HCT116 (cell line): ENCODE results near the gene KIAA1549. TPM values are rescaled to one million over a fixed set of nuclear protein-coding genes. Genes with fewer than 3 reads are reported as not detected.

ENCODE experiments used
- ATAC-seq: fragments of 200-7000 bp; cut with Tn5 transposase; 2 replicates; pipeline ENCODE4 v1.9.1; 2020; ENCODE audit warnings: mild to moderate bottlenecking, moderate library complexity
- BruUV-seq: library from RNA; stranded (reverse); fragments of 400-500 nt; replicated peaks from 2 replicates; lab custom pipeline; 2021; lab: Mats Ljungman, UMichigan
- CTCF ChIA-PET: fragments of 300-600 bp; sonication (Branson Sonifier 250); formaldehyde crosslinking; loops from one replicate; lab custom pipeline; 2021; ENCODE audit warnings: antibody characterized with exemption; lab: Charles Lee
- POLR2A ChIA-PET: fragments of 300-600, 350-600 bp; sonication (Branson Sonifier 250); formaldehyde crosslinking; loops from one replicate; lab custom pipeline; 2021; ENCODE audit warnings: antibody characterized with exemption; lab: Charles Lee
- RAD21 ChIA-PET, 2 experiments: fragments of 300-600 bp; sonication (Branson Sonifier 250); formaldehyde crosslinking; loops; one replicate each; lab custom pipeline; 2023; ENCODE audit warnings: low total read pairs in 2 of 2; ENCODE audit not compliant: uncharacterized antibody in 2 of 2, unreplicated experiment in 2 of 2, low non-redundant PET in 1 of 2; lab: Charles Lee
- DNase-seq: peaks from one replicate; pipeline ENCODE4 v3.0.0-alpha.2; 2010; ENCODE audit warnings: low read depth, low spot score
- H2AFZ ChIP-seq: fragments of 200-600 bp; shearing (Covaris generic), sonication (generic); 2 replicates; pipeline ENCODE4 v1.6.1; 2017; ENCODE audit warnings: low read depth, mixed run types, mixed read lengths, antibody characterized with exemption, low read length; ENCODE audit not compliant: poor library complexity, severe bottlenecking
- H3K27ac ChIP-seq: 2 replicates; pipeline ENCODE4 v1.5.1; 2012; ENCODE audit warnings: low read depth, low read length
- H3K27me3 ChIP-seq: fragments of 200-600 bp; sonication (generic); 2 replicates; pipeline ENCODE4 v1.6.1; 2016; ENCODE audit warnings: mixed run types, low read length, mixed read lengths; ENCODE audit not compliant: insufficient read depth
- H3K36me3 ChIP-seq, 2 experiments: fragments of 200-500 bp in 1 of 2; fragments of 200-600 bp in 1 of 2; sonication (Bioruptor generic) in 1 of 2; sonication (generic) in 1 of 2; 2 replicates each; pipeline versions ENCODE4 v1.5.1 to v1.6.1; 2014 to 2016; ENCODE audit warnings: low read length in 2 of 2, inconsistent platforms in 1 of 2, mixed read lengths in 1 of 2, mixed run types in 1 of 2; ENCODE audit not compliant: insufficient read depth in 2 of 2, control insufficient read depth in 1 of 2
- H3K4me1 ChIP-seq, 2 experiments: fragments of 200-600 bp in 1 of 2; sonication (generic) in 1 of 2; 2 replicates each; pipeline versions ENCODE4 v1.5.1 to v1.6.1; 2012 to 2017; ENCODE audit warnings: low read length in 2 of 2, inconsistent platforms in 1 of 2, mild to moderate bottlenecking in 1 of 2, mixed read lengths in 1 of 2, mixed run types in 1 of 2, moderate library complexity in 1 of 2; ENCODE audit not compliant: insufficient read depth in 2 of 2, control insufficient read depth in 1 of 2
- H3K4me2 ChIP-seq: fragments of 200-600 bp; sonication (generic); 2 replicates; pipeline ENCODE4 v1.6.1; 2017; ENCODE audit warnings: mixed run types, low read length, mixed read lengths
- H3K4me3 ChIP-seq, 2 experiments: fragments of 200-600 bp in 1 of 2; sonication (generic) in 1 of 2; replicated peaks in 1 of 2; 2 replicates each; pipeline ENCODE4 v1.5.1; 2011 to 2016; ENCODE audit warnings: low read length in 2 of 2, control low read depth in 1 of 2, low read depth in 1 of 2, mild to moderate bottlenecking in 1 of 2, mixed read lengths in 1 of 2, mixed run types in 1 of 2
- H3K79me2 ChIP-seq: fragments of 200-600 bp; sonication (generic); 2 replicates; pipeline ENCODE4 v1.6.1; 2017; ENCODE audit warnings: mild to moderate bottlenecking, mixed run types, low read length, moderate library complexity, mixed read lengths; ENCODE audit not compliant: insufficient read depth
- H3K9ac ChIP-seq: fragments of 200-600 bp; sonication (generic); 2 replicates; pipeline ENCODE4 v1.6.1; 2016; ENCODE audit warnings: low read length, mixed read lengths
- H3K9me2 ChIP-seq: fragments of 200-600 bp; sonication (generic), shearing (Covaris generic); 2 replicates; pipeline ENCODE4 v1.6.1; 2017; ENCODE audit warnings: mixed run types, mild to moderate bottlenecking, moderate library complexity; ENCODE audit not compliant: insufficient read depth
- H3K9me3 ChIP-seq, 2 experiments: fragments of 200-500 bp in 1 of 2; fragments of 200-600 bp in 1 of 2; sonication (Bioruptor generic) in 1 of 2; sonication (generic) in 1 of 2; 2 replicates each; pipeline ENCODE4 v1.6.1; 2014 to 2017; ENCODE audit warnings: low read length in 2 of 2, mixed read lengths in 2 of 2, inconsistent platforms in 1 of 2, low read depth in 1 of 2, mild to moderate bottlenecking in 1 of 2, mixed run types in 1 of 2, moderate library complexity in 1 of 2; ENCODE audit not compliant: control insufficient read depth in 1 of 2, insufficient read depth in 1 of 2
- H4K20me1 ChIP-seq: fragments of 200-600 bp; sonication (generic), shearing (Covaris generic); 2 replicates; pipeline ENCODE4 v1.6.1; 2017; ENCODE audit warnings: mixed run types, mild to moderate bottlenecking, moderate library complexity; ENCODE audit not compliant: insufficient read depth
- CBX3 ChIP-seq: IDR thresholded peaks from 2 replicates; pipeline ENCODE4 v1.6.1; 2012; ENCODE audit warnings: low read depth
- CEBPB ChIP-seq: IDR thresholded peaks from 2 replicates; pipeline ENCODE4 v1.6.1; 2012; ENCODE audit warnings: low read depth
- CTCF ChIP-seq, 3 experiments: fragments of 200-600 bp in 1 of 3; sonication (generic) in 1 of 3; IDR thresholded peaks in 2 of 3; conservative IDR thresholded peaks in 1 of 3; 2 replicates each; pipeline ENCODE4 v1.5.1; 2012 to 2017; ENCODE audit warnings: low read depth in 2 of 3, low read length in 2 of 3, antibody characterized with exemption in 1 of 3, borderline replicate concordance in 1 of 3, control low read depth in 1 of 3, mild to moderate bottlenecking in 1 of 3, mixed read lengths in 1 of 3, mixed run types in 1 of 3, moderate library complexity in 1 of 3; ENCODE audit not compliant: insufficient read depth in 1 of 3
- EGR1 ChIP-seq: IDR thresholded peaks from 2 replicates; pipeline ENCODE4 v1.6.1; 2012; ENCODE audit warnings: low read depth
- ELF1 ChIP-seq: IDR thresholded peaks from 2 replicates; pipeline ENCODE4 v1.6.1; 2012; ENCODE audit warnings: low read depth, borderline replicate concordance
- EZH2 ChIP-seq: fragments of 200-600 bp; sonication (generic); IDR thresholded peaks from 2 replicates; pipeline ENCODE4 v1.6.1; 2017; ENCODE audit warnings: antibody characterized with exemption, mixed run types
- FOSL1 ChIP-seq: IDR thresholded peaks from 2 replicates; pipeline ENCODE4 v1.6.1; 2012; ENCODE audit warnings: low read depth
- JUND ChIP-seq: IDR thresholded peaks from 2 replicates; pipeline ENCODE4 v1.6.1; 2012
- MAX ChIP-seq: IDR thresholded peaks from 2 replicates; pipeline ENCODE4 v1.6.1; 2012
- POLR2A ChIP-seq: IDR thresholded peaks from 2 replicates; pipeline ENCODE4 v1.7.0; 2011; ENCODE audit warnings: borderline replicate concordance; ENCODE audit not compliant: insufficient read depth, insufficient read length; ENCODE audit errors: extremely low read depth
- POLR2AphosphoS5 ChIP-seq: IDR thresholded peaks from 2 replicates; pipeline ENCODE4 v1.6.1; 2011; ENCODE audit warnings: mild to moderate bottlenecking, low read depth, low read length, moderate library complexity
- RAD21 ChIP-seq: IDR thresholded peaks from 2 replicates; pipeline ENCODE4 v1.6.1; 2012; ENCODE audit warnings: low read depth, mild to moderate bottlenecking
- REST ChIP-seq: IDR thresholded peaks from 2 replicates; pipeline ENCODE4 v1.6.1; 2012; ENCODE audit warnings: low read depth
- SRF ChIP-seq: IDR thresholded peaks from 2 replicates; pipeline ENCODE4 v1.6.1; 2012; ENCODE audit warnings: low read depth
- YY1 ChIP-seq: IDR thresholded peaks from 2 replicates; pipeline ENCODE4 v1.6.1; 2011; ENCODE audit warnings: low read length, low read depth, moderate library complexity, mild to moderate bottlenecking; ENCODE audit not compliant: insufficient replicate concordance; ENCODE audit errors: extremely low read depth
- ZBTB33 ChIP-seq: IDR thresholded peaks from 2 replicates; pipeline ENCODE4 v1.6.1; 2011; ENCODE audit warnings: mild to moderate bottlenecking, low read length, moderate library complexity; ENCODE audit not compliant: insufficient replicate concordance; ENCODE audit errors: extremely low read depth
- ZFX ChIP-seq: fragments of 450-650 bp; IDR thresholded peaks from 2 replicates; pipeline ENCODE4 v1.6.1; 2017
- intact Hi-C: fragments of 100-400 bp; cut with micrococcal nuclease; formaldehyde crosslinking; loops from 2 replicates; pipeline ENCODE4 v1.10.0; 2022
- total RNA-seq: library from RNA; stranded (reverse); gene quantifications from one replicate; pipeline ENCODE4 v1.2.1, GENCODE V29; 2021; ENCODE audit not compliant: unreplicated experiment

KIAA1549 gene
- total RNA-seq, 1 experiment from 2014 or later, result 3.9 TPM

- no peaks in the 10 kb centered on the region for H3K9me3 ChIP-seq
- H3K9ac ChIP-seq, result no peak overlapping the region
- ChIA-PET POLR2A (no interaction called here), CTCF (no interaction called here), RAD21 (no interaction called here)
- H3K36me3 ChIP-seq, result no peaks in the 10 kb centered on the region
- H3K4me2 ChIP-seq, result no peak overlapping the region
- ATAC-seq (no peak), DNase-seq (no peak)
- intact Hi-C loops, result no loop called here
- no peaks in the 10 kb centered on the region for H3K27me3 ChIP-seq
- H3K79me2 ChIP-seq, result no peaks in the 10 kb centered on the region
- BruUV-seq, result no TSS peak
- no peak overlapping the region for H3K4me3 ChIP-seq
- no peak overlapping the region for H3K27ac ChIP-seq
- no peak for TF ChIP-seq FOSL1
- TF ChIP-seq CEBPB, result no peak
- no peak for TF ChIP-seq REST
- TF ChIP-seq CBX3, result no peak
- no peak for TF ChIP-seq POLR2AphosphoS5
- no peak for TF ChIP-seq EZH2
- no peak for TF ChIP-seq CTCF (IDR thresholded peaks at IDR 0.05 in 2 of 3, conservative IDR thresholded peaks at IDR 0.05 in 1 of 3; ENCODE audit: borderline replicate concordance in 1 of 3, insufficient read depth in 1 of 3, low read depth in 2 of 3, low read length in 2 of 3)
- TF ChIP-seq MAX, result no peak
- no peak for TF ChIP-seq EGR1
- no peak for TF ChIP-seq ZFX
- TF ChIP-seq ELF1, result no peak
- no peak for TF ChIP-seq ZBTB33
- TF ChIP-seq SRF, result no peak
- TF ChIP-seq YY1, result no peak
- TF ChIP-seq RAD21, result no peak
- TF ChIP-seq POLR2A, result no peak
- TF ChIP-seq JUND, result no peak
- no peaks in the 10 kb centered on the region for H3K4me1 ChIP-seq
- no peaks in the 10 kb centered on the region for H4K20me1 ChIP-seq
- no peak overlapping the region for H2AFZ ChIP-seq
- no peaks in the 10 kb centered on the region for H3K9me2 ChIP-seq
Measured at GRCh38 chr7:138944592-138944991, 36.6 kb downstream of the KIAA1549 start.
